HG03521 (cell line): ENCODE data around the gene KIAA1217.

Experiments
- ATAC-seq: cut with Tn5 transposase; IDR thresholded peaks from one replicate; pipeline ENCODE4 v1.9.1; 2021; ENCODE audit warnings: mild to moderate bottlenecking, moderate library complexity; ENCODE audit not compliant: unreplicated experiment

KIAA1217 gene

GRCh38 chr10:24485304-24485703 lies 276.4 kb downstream of the KIAA1217 start:
- ATAC-seq = no peak

- no peak for ATAC-seq
Observed at GRCh38 chr10:24488631-24489030, 279.7 kb downstream of the KIAA1217 start.

GRCh38 chr10:24493165-24493564 lies 284.2 kb downstream of the KIAA1217 start:
- no peak for ATAC-seq

- no peak for ATAC-seq
Observed at GRCh38 chr10:24494236-24494635, 285.3 kb downstream of the KIAA1217 start.

GRCh38 chr10:24494777-24495176 lies 285.8 kb downstream of the KIAA1217 start:
- no peak for ATAC-seq

GRCh38 chr10:24495666-24496460 lies 286.9 kb downstream of the KIAA1217 start:
- ATAC-seq = no peak

- no peak for ATAC-seq
Observed at GRCh38 chr10:24496906-24497305, 288.0 kb downstream of the KIAA1217 start.

GRCh38 chr10:24501056-24501711 lies 292.2 kb downstream of the KIAA1217 start:
- ATAC-seq = no peak

- ATAC-seq = no peak
Observed at GRCh38 chr10:24502006-24502405, 293.1 kb downstream of the KIAA1217 start.

- ATAC-seq = no peak
Observed at GRCh38 chr10:24502801-24503460, 294.0 kb downstream of the KIAA1217 start.

- peak; percentile 77 for ATAC-seq
Observed at GRCh38 chr10:24503461-24504320, 294.8 kb downstream of the KIAA1217 start.

- ATAC-seq = no peak
Observed at GRCh38 chr10:24505759-24506158, 296.8 kb downstream of the KIAA1217 start.

GRCh38 chr10:24513155-24513554 lies 304.2 kb downstream of the KIAA1217 start:
- ATAC-seq = no peak

- ATAC-seq = no peak
Observed at GRCh38 chr10:24515481-24515880, 306.5 kb downstream of the KIAA1217 start.

- ATAC-seq = no peak
Observed at GRCh38 chr10:24518411-24518810, 309.5 kb downstream of the KIAA1217 start.

- ATAC-seq = no peak
Observed at GRCh38 chr10:24518981-24519597, 310.2 kb downstream of the KIAA1217 start.

GRCh38 chr10:24519950-24520349 lies 311.0 kb downstream of the KIAA1217 start:
- ATAC-seq = no peak

GRCh38 chr10:24524314-24524713 lies 315.4 kb downstream of the KIAA1217 start:
- no peak for ATAC-seq

GRCh38 chr10:24526085-24526649 lies 317.2 kb downstream of the KIAA1217 start:
- no peak for ATAC-seq

- ATAC-seq = no peak
Observed at GRCh38 chr10:24528946-24529345, 320.0 kb downstream of the KIAA1217 start.
